ENCODE data around the gene SERPINC1.

SERPINC1 gene

GRCh38 chr1:173925306-173926242 is 8.4 kb upstream of the SERPINC1 start:
- Histone ChIP-seq H3K4me3 (no peak overlapping the region), H3K9ac (ENCODE audit: insufficient read length) (no peak overlapping the region), H3K27ac (peak overlapping the region; percentile 54; the same call in 1 of the 2 replicates), H3K36me3 (ENCODE audit: insufficient read depth, low read length) (no peaks in the 10 kb centered on the region), H3K9me3 (ENCODE audit: low read depth, low read length) (no peaks in the 10 kb centered on the region)
- DNase-seq (ENCODE audit: low read depth, low spot score), result no peak
- no peak for TF ChIP-seq EZH2 (IDR thresholded peaks at IDR 0.05)
- TF ChIP-seq FOXP2 (optimal IDR thresholded peaks at IDR 0.05; ENCODE audit: control extremely low read depth, extremely low read length, insufficient read depth), result no peak
- no peak for TF ChIP-seq POLR2AphosphoS5 (IDR thresholded peaks at IDR 0.05; ENCODE audit: borderline replicate concordance, low read depth, low read length)

- no peaks in the 10 kb centered on the region for H3K9me3 ChIP-seq (ENCODE audit: low read depth, low read length)
- no peak overlapping the region for H3K4me3 ChIP-seq
- TF ChIP-seq FOXP2 (optimal IDR thresholded peaks at IDR 0.05; ENCODE audit: control extremely low read depth, extremely low read length, insufficient read depth), result no peak
- no peak for TF ChIP-seq EZH2 (IDR thresholded peaks at IDR 0.05)
- TF ChIP-seq POLR2AphosphoS5 (IDR thresholded peaks at IDR 0.05; ENCODE audit: borderline replicate concordance, low read depth, low read length), result no peak
- no peak overlapping the region for H3K9ac ChIP-seq (ENCODE audit: insufficient read length)
- H3K36me3 ChIP-seq (ENCODE audit: insufficient read depth, low read length), result no peaks in the 10 kb centered on the region
- H3K27ac ChIP-seq, result no peak overlapping the region
- DNase-seq (ENCODE audit: low read depth, low spot score), result no peak
Measured at GRCh38 chr1:173920861-173921260, 3.7 kb upstream of the SERPINC1 start.

- H3K9me3 ChIP-seq (ENCODE audit: low read depth, low read length), result no peaks in the 10 kb centered on the region
- H3K36me3 ChIP-seq (ENCODE audit: insufficient read depth, low read length), result no peaks in the 10 kb centered on the region
- H3K9ac ChIP-seq (ENCODE audit: insufficient read length), result no peak overlapping the region
- no peak overlapping the region for H3K27ac ChIP-seq
- DNase-seq (ENCODE audit: low read depth, low spot score), result no peak
- TF ChIP-seq EZH2 (IDR thresholded peaks at IDR 0.05), result no peak
- no peak for TF ChIP-seq POLR2AphosphoS5 (IDR thresholded peaks at IDR 0.05; ENCODE audit: borderline replicate concordance, low read depth, low read length)
- TF ChIP-seq FOXP2 (optimal IDR thresholded peaks at IDR 0.05; ENCODE audit: control extremely low read depth, extremely low read length, insufficient read depth), result no peak
- no peak overlapping the region for H3K4me3 ChIP-seq
Measured at GRCh38 chr1:173917635-173918493, 737 bp upstream of the SERPINC1 start.

GRCh38 chr1:173916667-173917066 is 460 bp downstream of the SERPINC1 start:
- Histone ChIP-seq H3K9me3 (ENCODE audit: low read depth, low read length) (no peaks in the 10 kb centered on the region), H3K27ac (no peak overlapping the region), H3K9ac (ENCODE audit: insufficient read length) (no peak overlapping the region), H3K4me3 (no peak overlapping the region), H3K36me3 (ENCODE audit: insufficient read depth, low read length) (no peaks in the 10 kb centered on the region)
- no peak for DNase-seq (ENCODE audit: low read depth, low spot score)
- TF ChIP-seq EZH2 (IDR thresholded peaks at IDR 0.05) (no peak), POLR2AphosphoS5 (IDR thresholded peaks at IDR 0.05; ENCODE audit: borderline replicate concordance, low read depth, low read length) (no peak), FOXP2 (optimal IDR thresholded peaks at IDR 0.05; ENCODE audit: control extremely low read depth, extremely low read length, insufficient read depth) (no peak)

GRCh38 chr1:173915596-173915995 is 1.5 kb downstream of the SERPINC1 start:
- DNase-seq (ENCODE audit: low read depth, low spot score), result no peak
- no peak for TF ChIP-seq FOXP2 (optimal IDR thresholded peaks at IDR 0.05; ENCODE audit: control extremely low read depth, extremely low read length, insufficient read depth)
- no peak for TF ChIP-seq POLR2AphosphoS5 (IDR thresholded peaks at IDR 0.05; ENCODE audit: borderline replicate concordance, low read depth, low read length)
- TF ChIP-seq EZH2 (IDR thresholded peaks at IDR 0.05), result no peak
- Histone ChIP-seq H3K9me3 (ENCODE audit: low read depth, low read length) (no peaks in the 10 kb centered on the region), H3K9ac (ENCODE audit: insufficient read length) (no peak overlapping the region), H3K4me3 (no peak overlapping the region), H3K27ac (no peak overlapping the region), H3K36me3 (ENCODE audit: insufficient read depth, low read length) (no peaks in the 10 kb centered on the region)

- no peak for DNase-seq (ENCODE audit: low read depth, low spot score)
Measured at GRCh38 chr1:173914366-173914871, 2.7 kb downstream of the SERPINC1 start.

GRCh38 chr1:173913111-173913510 is 4.0 kb downstream of the SERPINC1 start:
- no peaks in the 10 kb centered on the region for H3K9me3 ChIP-seq (ENCODE audit: low read depth, low read length)
- H3K36me3 ChIP-seq (ENCODE audit: insufficient read depth, low read length), result no peaks in the 10 kb centered on the region
- no peak for DNase-seq (ENCODE audit: low read depth, low spot score)
- TF ChIP-seq EZH2 (IDR thresholded peaks at IDR 0.05) (no peak), POLR2AphosphoS5 (IDR thresholded peaks at IDR 0.05; ENCODE audit: borderline replicate concordance, low read depth, low read length) (no peak), FOXP2 (optimal IDR thresholded peaks at IDR 0.05; ENCODE audit: control extremely low read depth, extremely low read length, insufficient read depth) (no peak)
- no peak overlapping the region for H3K27ac ChIP-seq
- H3K4me3 ChIP-seq, result no peak overlapping the region
- H3K9ac ChIP-seq (ENCODE audit: insufficient read length), result no peak overlapping the region

More at GRCh38 chr1:173914366-173914871, 2.7 kb downstream of the SERPINC1 start:
- Histone ChIP-seq H3K4me3 (no peak overlapping the region), H3K9ac (ENCODE audit: insufficient read length) (no peak overlapping the region), H3K9me3 (ENCODE audit: low read depth, low read length) (no peaks in the 10 kb centered on the region), H3K27ac (no peak overlapping the region), H3K36me3 (ENCODE audit: insufficient read depth, low read length) (no peaks in the 10 kb centered on the region)
- TF ChIP-seq POLR2AphosphoS5 (IDR thresholded peaks at IDR 0.05; ENCODE audit: borderline replicate concordance, low read depth, low read length) (no peak), EZH2 (IDR thresholded peaks at IDR 0.05) (no peak)

Data from SK-N-MC (cell line).